Right lobe of liver (tissue), 6 donors: ENCODE results near the gene ZNF552. TPM values are rescaled to one million over a fixed set of nuclear protein-coding genes. Genes with fewer than 3 reads are reported as not detected.
"Not testable (repeated sequence)": the region's sequence is repeated elsewhere in the genome, so short reads cannot be mapped to it uniquely, and the experiment has no call there.

Experiments used
- ATAC-seq, 4 donors: fragments of 200-7000 bp; cut with Tn5 transposase; one replicate each; pipeline ENCODE4 v1.9.1; 2020; ENCODE audit warnings: mild to moderate bottlenecking in 4 of 4, moderate library complexity in 4 of 4
- DNase-seq, 3 donors: peaks; one replicate each; pipeline ENCODE4 v3.0.0-alpha.2; 2020
- H3K27ac ChIP-seq, 3 donors: fragments of 200-600 bp; one replicate each; pipeline ENCODE4 v1.8.0; 2022
- H3K27me3 ChIP-seq, 2 donors: fragments of 200-600 bp; one replicate each; pipeline ENCODE4 v1.8.0; 2022
- H3K36me3 ChIP-seq, 4 donors: fragments of 200-600 bp; sonication (generic) in 1 of 4; one replicate each; pipeline versions ENCODE4 v1.5.1 to v1.8.0; 2017 to 2022; ENCODE audit warnings: control low read depth in 1 of 4
- H3K4me1 ChIP-seq, 4 donors: fragments of 200-600 bp; sonication (generic) in 1 of 4; one replicate each; pipeline versions ENCODE4 v1.5.1 to v1.8.0; 2017 to 2022; ENCODE audit warnings: control low read depth in 1 of 4
- H3K4me3 ChIP-seq, 3 donors: fragments of 200-600 bp; one replicate each; pipeline ENCODE4 v1.8.0; 2022
- H3K9me3 ChIP-seq, 4 donors: fragments of 200-600 bp; sonication (generic) in 1 of 4; one replicate each; pipeline versions ENCODE4 v1.5.1 to v1.8.0; 2017 to 2022; ENCODE audit warnings: control low read depth in 1 of 4
- POLR2A ChIP-seq: fragments of 450-650 bp; IDR thresholded peaks from one replicate; pipeline ENCODE4 v1.6.1; 2017; ENCODE audit warnings: antibody characterized with exemption, mild to moderate bottlenecking
- WGBS: methylation state at CpG from one replicate; pipeline ENCODE4 v1.1.6; 2018; ENCODE audit warnings: low coverage, low lambda C conversion rate; ENCODE audit not compliant: insufficient coverage; ENCODE audit errors: missing lambda C conversion rate; 5-methylcytosine and 5-hydroxymethylcytosine counted together
- intact Hi-C, 2 donors: fragments of 100-400 bp; cut with DNase I; formaldehyde crosslinking; loops; one replicate each; pipeline versions ENCODE4 v1.11.2 to v1.14.1; 2022
- long read RNA-seq: library from polyadenylated mRNA; unstranded; transcript quantifications from one replicate; pipeline ENCODE4 v2.0.0, GENCODE V29; 2019
- total RNA-seq, 6 experiments: library from RNA; depleted of rRNA in 2 of 6; stranded (reverse); fragments of >200 nt in 2 of 6; fragmentation: NEBNext Ultra II Directional in 3 of 6; extraction: Animal tissue kit (Norgen Biotek cat#: 25700) in 3 of 6; gene quantifications; one replicate each; pipeline versions ENCODE4 v1.1.0 to v1.2.4, GENCODE V29; 2016 to 2023
- TF ChIP-seq, protein P1 (sequence below), 4 donors: fragments of 200-600 bp in 3 of 4; fragments of 450-650 bp in 1 of 4; IDR thresholded peaks; one replicate each; pipeline versions ENCODE4 v1.5.1 to v1.8.0; 2016 to 2022; ENCODE audit warnings: antibody characterized with exemption in 4 of 4, mild to moderate bottlenecking in 2 of 4
- donor health status: DM: no; HTN: yes; CAD: no.
- donor health status: DM: no; HTN: no; CAD: no.
- donor health status: DM: no; HTN: no; CAD: no.
- donor health status: DM: no; HTN: yes; CAD: no.
- donor health status: DM: no; HTN: yes; CAD: no.

Gene ZNF552
- total RNA-seq: 1 to 10 TPM; 2.6 to 9.0 (median 4.9) TPM
- long read RNA-seq, partial matches to known transcripts: 0 of 1 reads
- long read RNA-seq, other reads (novel, unspliced or antisense): 0 of 1 reads

DNA sequence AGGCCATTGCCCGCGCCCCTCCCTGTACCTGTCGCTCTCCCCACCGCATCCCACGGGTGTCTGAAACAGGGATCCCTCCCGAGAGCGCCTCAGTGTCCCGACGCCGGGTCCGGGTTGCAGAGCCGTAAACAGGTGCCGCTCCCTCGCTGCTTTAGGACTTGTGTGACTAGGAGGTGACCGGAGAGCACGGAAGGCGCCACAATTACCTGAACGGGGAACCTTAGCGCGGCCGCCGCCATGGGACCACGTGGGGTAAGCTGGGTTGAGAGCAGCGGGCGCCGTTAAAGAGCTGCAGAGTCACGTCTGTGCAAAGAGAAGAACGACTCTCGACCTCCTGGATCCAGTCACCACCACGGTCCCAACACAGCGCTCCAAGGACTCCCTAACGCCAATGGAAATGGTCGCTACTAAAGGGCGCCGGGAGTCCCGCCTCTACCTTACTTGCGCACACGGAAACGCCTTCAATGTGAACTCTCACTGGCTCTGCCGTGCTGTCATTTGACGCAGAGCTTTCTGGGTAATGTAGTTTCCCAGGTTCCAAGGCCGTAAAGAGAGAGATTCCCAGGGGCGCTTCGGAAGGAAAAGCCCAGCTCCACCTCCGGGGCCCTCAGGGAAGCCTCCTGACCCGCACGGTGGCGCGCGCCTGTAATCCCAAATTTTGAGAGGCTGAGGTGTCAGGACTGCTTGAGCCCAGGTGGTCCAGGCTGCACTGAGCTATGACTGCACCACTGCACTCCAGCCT lies at the start of gene ZNF552:
Gene ZNF552, minus strand, starts transcription at position 409 of the 742 bp plus-strand sequence. Its CDS starts 170 bp downstream, at position 239.
- H3K4me3 ChIP-seq: peak within 1 kb of the TSS; percentile 63 to 92 (median 80)
- peak within 1 kb of the TSS; percentile 48 to 72 (median 67) for H3K27ac ChIP-seq
- ATAC-seq: peak; percentile 86 to 93 (median 88)
- peaks cover 0 to 11% (median 4%) of the 10 kb centered on the region in 4 donors for H3K36me3 ChIP-seq
- H3K9me3 ChIP-seq: no peaks in the 10 kb centered on the region
- under 1% methylated on average over 29 of the region's 50 CpGs for WGBS
- DNase-seq: peak; percentile 86 to 92 (median 91)
- no peaks in the 10 kb centered on the region for H3K27me3 ChIP-seq
- TF ChIP-seq, protein P1, sequence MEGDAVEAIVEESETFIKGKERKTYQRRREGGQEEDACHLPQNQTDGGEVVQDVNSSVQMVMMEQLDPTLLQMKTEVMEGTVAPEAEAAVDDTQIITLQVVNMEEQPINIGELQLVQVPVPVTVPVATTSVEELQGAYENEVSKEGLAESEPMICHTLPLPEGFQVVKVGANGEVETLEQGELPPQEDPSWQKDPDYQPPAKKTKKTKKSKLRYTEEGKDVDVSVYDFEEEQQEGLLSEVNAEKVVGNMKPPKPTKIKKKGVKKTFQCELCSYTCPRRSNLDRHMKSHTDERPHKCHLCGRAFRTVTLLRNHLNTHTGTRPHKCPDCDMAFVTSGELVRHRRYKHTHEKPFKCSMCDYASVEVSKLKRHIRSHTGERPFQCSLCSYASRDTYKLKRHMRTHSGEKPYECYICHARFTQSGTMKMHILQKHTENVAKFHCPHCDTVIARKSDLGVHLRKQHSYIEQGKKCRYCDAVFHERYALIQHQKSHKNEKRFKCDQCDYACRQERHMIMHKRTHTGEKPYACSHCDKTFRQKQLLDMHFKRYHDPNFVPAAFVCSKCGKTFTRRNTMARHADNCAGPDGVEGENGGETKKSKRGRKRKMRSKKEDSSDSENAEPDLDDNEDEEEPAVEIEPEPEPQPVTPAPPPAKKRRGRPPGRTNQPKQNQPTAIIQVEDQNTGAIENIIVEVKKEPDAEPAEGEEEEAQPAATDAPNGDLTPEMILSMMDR (IDR thresholded peaks at IDR 0.05): no peak
- peak; percentile 92 for TF ChIP-seq POLR2A
- peaks cover 0 to 42% (median 9%) of the 10 kb centered on the region in 4 donors for H3K4me1 ChIP-seq
- intact Hi-C loops: no loop called here

DNA sequence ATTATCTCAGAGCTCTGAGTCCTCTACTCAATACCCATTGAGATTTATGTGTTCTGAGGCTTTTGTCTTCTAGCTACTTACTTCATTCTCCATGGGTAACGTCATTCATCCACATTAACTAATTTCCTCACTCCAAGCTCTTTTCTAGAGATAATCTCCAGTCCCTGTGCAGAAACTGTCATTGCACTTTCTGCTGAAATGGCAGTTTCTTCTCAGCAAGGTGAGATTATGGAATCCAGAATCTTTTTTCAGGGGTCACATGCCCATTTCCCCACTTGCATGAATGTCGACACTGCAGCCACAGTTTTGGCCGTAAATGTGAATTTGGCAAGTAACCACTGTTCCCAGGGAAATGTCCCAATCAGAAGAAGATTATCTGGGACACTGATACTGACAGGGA lies 47.6 kb upstream of the ZNF552 start:
- H3K9me3 ChIP-seq: not testable (repeated sequence)

DNA sequence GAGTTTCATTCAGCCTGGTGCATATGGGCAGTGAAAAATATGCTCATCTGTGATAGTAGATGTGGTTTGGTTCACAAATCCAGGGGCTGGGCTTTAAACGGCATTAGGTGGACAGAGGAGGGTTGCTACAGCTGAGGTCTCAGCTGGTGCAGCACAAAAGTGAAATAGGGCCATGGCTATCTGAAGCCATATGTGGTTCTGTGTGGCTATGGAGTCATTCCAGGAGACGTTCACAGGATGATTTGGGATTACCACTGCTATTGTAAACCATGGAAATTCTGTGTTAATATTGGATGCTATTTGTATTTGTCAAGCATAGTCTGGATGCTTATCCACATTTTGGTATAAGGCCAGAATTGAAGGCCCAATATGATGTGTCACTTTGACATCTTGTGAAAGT lies 39.4 kb upstream of the ZNF552 start:
- peaks cover 0 to 19% (median 7%) of the 10 kb centered on the region in 4 donors for H3K36me3 ChIP-seq
- intact Hi-C loops, H3K27me3 ChIP-seq, H3K4me3 ChIP-seq, H3K9me3 ChIP-seq, DNase-seq, H3K27ac ChIP-seq, ATAC-seq: not testable (repeated sequence)
- H3K4me1 ChIP-seq: peaks cover 0 to 26% (median 0%) of the 10 kb centered on the region in 4 donors
- 60% methylated on average over 1 of the region's 2 CpGs for WGBS

More for the DNA sequence above, 47.6 kb upstream of the ZNF552 start:
- ATAC-seq, intact Hi-C loops, H3K4me1 ChIP-seq, H3K27ac ChIP-seq, H3K27me3 ChIP-seq, H3K4me3 ChIP-seq, DNase-seq: not testable (repeated sequence)
- WGBS: 93% methylated on average over 3 of the region's 3 CpGs
- H3K36me3 ChIP-seq: peaks cover 0 to 57% (median 13%) of the 10 kb centered on the region in 4 donors

DNA sequence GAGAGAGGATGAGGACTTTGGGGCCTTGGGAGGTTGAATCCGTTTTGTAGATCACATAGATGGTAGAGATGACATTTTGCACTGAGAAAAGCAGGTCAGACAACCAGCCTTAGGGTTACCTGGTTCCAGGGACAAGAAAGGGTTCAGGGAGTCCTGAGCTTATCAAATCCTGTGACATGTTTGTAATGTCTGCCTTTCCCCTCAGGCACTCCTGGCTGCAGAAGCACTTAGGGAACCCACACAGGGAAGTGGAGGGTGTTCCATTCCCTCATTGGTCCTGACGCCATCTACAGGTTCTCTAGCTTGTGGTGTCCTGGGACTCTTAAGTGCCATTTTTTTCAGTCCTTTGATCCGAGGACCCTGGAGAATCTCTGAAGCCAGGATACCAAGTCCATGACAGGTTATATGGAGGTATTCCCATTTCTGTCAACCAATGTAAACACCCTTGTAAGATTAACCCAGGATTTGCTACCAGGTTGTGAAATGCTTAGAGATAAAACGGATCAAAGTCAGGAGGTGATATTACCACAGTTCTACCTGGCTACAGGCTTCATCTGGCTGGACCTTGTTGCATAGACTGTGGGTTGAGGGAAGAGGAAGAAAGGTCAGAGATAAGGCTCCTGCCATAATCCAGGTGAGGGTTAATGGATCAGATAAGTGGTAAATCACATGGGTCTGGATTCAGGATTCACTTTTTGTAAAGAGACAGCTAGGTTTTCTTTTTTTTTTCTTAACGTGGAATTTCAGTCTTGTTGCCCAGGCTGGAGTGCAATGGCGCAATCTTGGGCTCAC lies 37.3 kb upstream of the ZNF552 start:
- H3K27ac ChIP-seq, intact Hi-C loops, H3K36me3 ChIP-seq, DNase-seq, H3K9me3 ChIP-seq, H3K27me3 ChIP-seq, H3K4me3 ChIP-seq: not testable (repeated sequence)
- WGBS: 62% methylated on average over 3 of the region's 6 CpGs
- peak in 3 of 4 donors; percentile 5 to 63 (median 34) for ATAC-seq
- H3K4me1 ChIP-seq: peaks cover 0 to 28% (median 0%) of the 10 kb centered on the region in 4 donors

DNA sequence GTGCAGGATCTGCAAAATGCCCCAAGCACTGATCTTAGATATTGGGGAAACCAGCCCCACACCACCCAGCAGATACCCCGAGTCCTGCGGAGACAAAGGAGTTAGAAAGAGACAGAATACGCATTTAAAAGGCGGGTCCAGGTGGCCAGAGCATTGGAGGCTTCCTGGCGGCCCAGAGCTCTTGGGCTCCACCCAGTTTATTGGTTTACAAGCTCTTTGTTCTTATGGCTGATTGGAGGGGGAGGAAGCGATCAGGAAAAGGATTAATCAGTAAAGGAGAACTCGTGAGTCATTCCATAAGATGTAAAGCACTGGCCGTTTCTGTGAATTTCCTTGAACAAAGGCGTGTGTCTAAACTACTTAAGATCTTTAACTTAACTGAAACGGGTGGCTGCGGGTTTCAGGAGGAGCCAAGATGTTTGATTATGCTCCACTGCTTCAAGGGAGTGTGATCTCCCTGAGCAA lies 35.9 kb upstream of the ZNF552 start:
- peak in 1 of 4 donors; percentile 6 for ATAC-seq
- TF ChIP-seq POLR2A: no peak
- TF ChIP-seq, protein P1 (IDR thresholded peaks at IDR 0.05): no peak
- H3K4me1 ChIP-seq: peaks cover 0 to 30% (median 0%) of the 10 kb centered on the region in 4 donors
- WGBS: 28% methylated on average over 11 of the region's 11 CpGs
- no peaks in the 10 kb centered on the region for H3K27me3 ChIP-seq
- DNase-seq: no peak
- H3K4me3 ChIP-seq: peak overlapping the region; percentile 73 to 87 (median 83)
- H3K9me3 ChIP-seq: no peaks in the 10 kb centered on the region
- intact Hi-C loops: no loop called here
- peak overlapping the region in 1 of 3 donors; percentile 65 for H3K27ac ChIP-seq
- peaks cover 0 to 2% (median 0%) of the 10 kb centered on the region in 4 donors for H3K36me3 ChIP-seq
